SK-N-SH treated with all-trans-retinoic acid at 6 μM for 48 hours (cell line): ENCODE data around the gene HOXC5.

ENCODE experiments used
- ATAC-seq: fragments of 200-7000 bp; cut with Tn5 transposase; 3 replicates; pipeline ENCODE4 v1.9.1; 2020; ENCODE audit warnings: mild to moderate bottlenecking, moderate library complexity
- ARNTL ChIP-seq: fragments of 450-650 bp; formaldehyde crosslinking; IDR thresholded peaks from 2 replicates; pipeline ENCODE4 v1.5.0; 2020; ENCODE audit warnings: low read depth, mild to moderate bottlenecking, moderate library complexity, borderline replicate concordance
- BACH2 ChIP-seq: fragments of 250-450 bp; sonication (Bioruptor Pico); IDR thresholded peaks from 2 replicates; pipeline ENCODE4 v1.9.0; 2021; ENCODE audit warnings: mild to moderate bottlenecking, borderline replicate concordance
- ESRRG ChIP-seq: fragments of 250-450 bp; sonication (Bioruptor Pico); IDR thresholded peaks from 2 replicates; pipeline ENCODE4 v1.6.1; 2021; ENCODE audit warnings: mild to moderate bottlenecking
- GLIS3 ChIP-seq: fragments of 250-450 bp; sonication (Bioruptor Pico); IDR thresholded peaks from 2 replicates; pipeline ENCODE4 v1.5.0; 2020; ENCODE audit warnings: mild to moderate bottlenecking, moderate library complexity
- ISL1 ChIP-seq: fragments of 250-450 bp; sonication (Bioruptor Pico); IDR thresholded peaks from 2 replicates; pipeline ENCODE4 v2.1.2; 2022; ENCODE audit warnings: mild to moderate bottlenecking, moderate library complexity
- OSR1 ChIP-seq: fragments of 250-450 bp; sonication (Bioruptor Pico); IDR thresholded peaks from 2 replicates; pipeline ENCODE4 v1.8.0; 2022; ENCODE audit warnings: moderate library complexity, mild to moderate bottlenecking, inconsistent platforms
- PPARA ChIP-seq: fragments of 250-450 bp; sonication (Bioruptor Pico); IDR thresholded peaks from 2 replicates; pipeline ENCODE4 v1.5.0; 2020; ENCODE audit warnings: mild to moderate bottlenecking, borderline replicate concordance
- SNAI2 ChIP-seq: fragments of 250-450 bp; sonication (Bioruptor Pico); IDR thresholded peaks from 2 replicates; pipeline ENCODE4 v1.5.0; 2020; ENCODE audit warnings: mild to moderate bottlenecking, moderate library complexity
- TCF4 ChIP-seq: fragments of 250-450 bp; sonication (Bioruptor Pico); IDR thresholded peaks from 2 replicates; pipeline ENCODE4 v1.8.0; 2021; ENCODE audit warnings: mild to moderate bottlenecking, moderate library complexity, borderline replicate concordance
- TOX ChIP-seq: fragments of 250-450 bp; sonication (Bioruptor Pico); IDR thresholded peaks from 2 replicates; pipeline ENCODE4 v1.8.0; 2021; ENCODE audit warnings: mild to moderate bottlenecking, moderate library complexity, borderline replicate concordance
- TSHZ2 ChIP-seq: fragments of 250-450 bp; sonication (Bioruptor Pico); IDR thresholded peaks from 2 replicates; pipeline ENCODE4 v1.5.0; 2020; ENCODE audit warnings: mild to moderate bottlenecking, moderate library complexity
- ZC3H10 ChIP-seq: fragments of 250-450 bp; sonication (Bioruptor Pico); IDR thresholded peaks from 2 replicates; pipeline ENCODE4 v1.5.1; 2021; ENCODE audit warnings: mild to moderate bottlenecking, moderate library complexity
- ZFP3 ChIP-seq: fragments of 250-450 bp; sonication (Bioruptor Pico); IDR thresholded peaks from 2 replicates; pipeline ENCODE4 v1.5.0; 2020; ENCODE audit warnings: mild to moderate bottlenecking, moderate library complexity
- ZFP30 ChIP-seq: fragments of 450-650 bp; formaldehyde crosslinking; IDR thresholded peaks from 2 replicates; pipeline ENCODE4 v1.5.0; 2022; ENCODE audit warnings: mild to moderate bottlenecking, moderate library complexity
- ZNF565 ChIP-seq: fragments of 450-650 bp; formaldehyde crosslinking; conservative IDR thresholded peaks from 2 replicates; pipeline ENCODE4 v1.5.0; 2020; ENCODE audit warnings: low read depth, mild to moderate bottlenecking, moderate library complexity
- ZNF70 ChIP-seq: fragments of 450-650 bp; formaldehyde crosslinking; IDR thresholded peaks from 2 replicates; pipeline ENCODE4 v1.5.0; 2020; ENCODE audit warnings: mild to moderate bottlenecking, moderate library complexity
- ZNF8 ChIP-seq: fragments of 450-650 bp; formaldehyde crosslinking; IDR thresholded peaks from 2 replicates; pipeline ENCODE4 v1.5.0; 2020; ENCODE audit warnings: mild to moderate bottlenecking, moderate library complexity
- TF ChIP-seq, protein P1 (sequence below): fragments of 250-450 bp; sonication (Bioruptor Pico); IDR thresholded peaks from 2 replicates; pipeline ENCODE4 v1.5.1; 2021; ENCODE audit warnings: mild to moderate bottlenecking, moderate library complexity
- TF ChIP-seq, protein P2 (sequence below): fragments of 250-450 bp; sonication (Bioruptor Pico); IDR thresholded peaks from 2 replicates; pipeline ENCODE4 v1.8.0; 2020; ENCODE audit warnings: mild to moderate bottlenecking, moderate library complexity, borderline replicate concordance

Gene HOXC5

DNA sequence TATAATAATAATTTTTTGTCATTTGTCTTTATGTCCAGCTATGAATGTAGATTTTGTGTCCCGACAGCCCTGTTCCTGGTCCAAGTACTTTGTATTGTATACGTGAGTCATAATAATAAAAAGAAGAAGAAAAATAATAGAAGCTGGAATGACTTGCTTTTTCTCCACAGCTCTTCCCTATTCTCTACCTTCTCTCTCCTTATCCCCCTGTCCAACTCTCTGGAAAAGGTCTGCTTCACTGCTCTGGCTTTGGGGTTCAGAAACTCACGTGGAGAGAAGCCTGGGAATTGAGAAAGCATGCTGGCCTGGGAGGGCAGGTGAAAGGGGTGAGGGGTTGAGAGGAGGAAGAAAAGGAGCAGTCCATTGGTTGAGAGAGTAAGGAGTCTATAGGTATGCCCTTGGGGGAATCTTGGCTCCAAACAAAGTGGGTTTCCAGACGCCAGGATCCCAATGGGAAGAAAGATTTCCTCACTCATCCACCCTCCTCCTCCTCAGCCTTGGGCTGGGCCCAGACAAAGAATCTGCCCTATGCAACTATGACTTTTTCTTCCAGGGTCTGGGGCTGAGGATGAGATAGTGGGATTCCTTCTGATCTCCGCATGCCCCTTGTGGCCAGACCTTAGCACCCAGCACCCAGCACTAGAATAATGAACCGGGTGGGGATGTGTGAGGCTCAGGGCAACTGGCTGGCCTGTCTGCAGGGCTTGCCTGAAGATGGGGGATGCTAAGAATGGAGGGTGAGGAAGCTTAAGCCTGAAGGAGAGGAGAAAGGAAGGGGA is 20.0 kb upstream of the HOXC5 start:
- TF ChIP-seq ARNTL (CRISPR knock-in tag) (no peak), ZC3H10 (no peak), ZNF70 (CRISPR knock-in tag) (no peak), TOX (no peak), TSHZ2 (no peak), ZNF8 (CRISPR knock-in tag) (no peak), ESRRG (no peak), PPARA (CRISPR knock-in tag) (no peak)
- no peak for ATAC-seq

- TF ChIP-seq TSHZ2 (no peak), ISL1 (no peak), ZFP3 (CRISPR knock-in tag) (no peak), BACH2 (CRISPR knock-in tag) (no peak), GLIS3 (CRISPR knock-in tag) (no peak), TCF4 (CRISPR knock-in tag) (no peak), ZNF8 (CRISPR knock-in tag) (no peak), ESRRG (no peak), SNAI2 (no peak), ZNF565 (CRISPR knock-in tag) (no peak), ZFP30 (CRISPR knock-in tag) (no peak)
- TF ChIP-seq, protein P1, sequence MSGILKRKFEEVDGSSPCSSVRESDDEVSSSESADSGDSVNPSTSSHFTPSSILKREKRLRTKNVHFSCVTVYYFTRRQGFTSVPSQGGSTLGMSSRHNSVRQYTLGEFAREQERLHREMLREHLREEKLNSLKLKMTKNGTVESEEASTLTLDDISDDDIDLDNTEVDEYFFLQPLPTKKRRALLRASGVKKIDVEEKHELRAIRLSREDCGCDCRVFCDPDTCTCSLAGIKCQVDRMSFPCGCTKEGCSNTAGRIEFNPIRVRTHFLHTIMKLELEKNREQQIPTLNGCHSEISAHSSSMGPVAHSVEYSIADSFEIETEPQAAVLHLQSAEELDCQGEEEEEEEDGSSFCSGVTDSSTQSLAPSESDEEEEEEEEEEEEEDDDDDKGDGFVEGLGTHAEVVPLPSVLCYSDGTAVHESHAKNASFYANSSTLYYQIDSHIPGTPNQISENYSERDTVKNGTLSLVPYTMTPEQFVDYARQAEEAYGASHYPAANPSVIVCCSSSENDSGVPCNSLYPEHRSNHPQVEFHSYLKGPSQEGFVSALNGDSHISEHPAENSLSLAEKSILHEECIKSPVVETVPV (CRISPR knock-in tag), result no peak
- TF ChIP-seq, protein P2, sequence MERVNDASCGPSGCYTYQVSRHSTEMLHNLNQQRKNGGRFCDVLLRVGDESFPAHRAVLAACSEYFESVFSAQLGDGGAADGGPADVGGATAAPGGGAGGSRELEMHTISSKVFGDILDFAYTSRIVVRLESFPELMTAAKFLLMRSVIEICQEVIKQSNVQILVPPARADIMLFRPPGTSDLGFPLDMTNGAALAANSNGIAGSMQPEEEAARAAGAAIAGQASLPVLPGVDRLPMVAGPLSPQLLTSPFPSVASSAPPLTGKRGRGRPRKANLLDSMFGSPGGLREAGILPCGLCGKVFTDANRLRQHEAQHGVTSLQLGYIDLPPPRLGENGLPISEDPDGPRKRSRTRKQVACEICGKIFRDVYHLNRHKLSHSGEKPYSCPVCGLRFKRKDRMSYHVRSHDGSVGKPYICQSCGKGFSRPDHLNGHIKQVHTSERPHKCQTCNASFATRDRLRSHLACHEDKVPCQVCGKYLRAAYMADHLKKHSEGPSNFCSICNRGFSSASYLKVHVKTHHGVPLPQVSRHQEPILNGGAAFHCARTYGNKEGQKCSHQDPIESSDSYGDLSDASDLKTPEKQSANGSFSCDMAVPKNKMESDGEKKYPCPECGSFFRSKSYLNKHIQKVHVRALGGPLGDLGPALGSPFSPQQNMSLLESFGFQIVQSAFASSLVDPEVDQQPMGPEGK (CRISPR knock-in tag), result no peak
- no peak for ATAC-seq
Observed at GRCh38 chr12:54014377-54015017, 18.4 kb upstream of the HOXC5 start.

DNA sequence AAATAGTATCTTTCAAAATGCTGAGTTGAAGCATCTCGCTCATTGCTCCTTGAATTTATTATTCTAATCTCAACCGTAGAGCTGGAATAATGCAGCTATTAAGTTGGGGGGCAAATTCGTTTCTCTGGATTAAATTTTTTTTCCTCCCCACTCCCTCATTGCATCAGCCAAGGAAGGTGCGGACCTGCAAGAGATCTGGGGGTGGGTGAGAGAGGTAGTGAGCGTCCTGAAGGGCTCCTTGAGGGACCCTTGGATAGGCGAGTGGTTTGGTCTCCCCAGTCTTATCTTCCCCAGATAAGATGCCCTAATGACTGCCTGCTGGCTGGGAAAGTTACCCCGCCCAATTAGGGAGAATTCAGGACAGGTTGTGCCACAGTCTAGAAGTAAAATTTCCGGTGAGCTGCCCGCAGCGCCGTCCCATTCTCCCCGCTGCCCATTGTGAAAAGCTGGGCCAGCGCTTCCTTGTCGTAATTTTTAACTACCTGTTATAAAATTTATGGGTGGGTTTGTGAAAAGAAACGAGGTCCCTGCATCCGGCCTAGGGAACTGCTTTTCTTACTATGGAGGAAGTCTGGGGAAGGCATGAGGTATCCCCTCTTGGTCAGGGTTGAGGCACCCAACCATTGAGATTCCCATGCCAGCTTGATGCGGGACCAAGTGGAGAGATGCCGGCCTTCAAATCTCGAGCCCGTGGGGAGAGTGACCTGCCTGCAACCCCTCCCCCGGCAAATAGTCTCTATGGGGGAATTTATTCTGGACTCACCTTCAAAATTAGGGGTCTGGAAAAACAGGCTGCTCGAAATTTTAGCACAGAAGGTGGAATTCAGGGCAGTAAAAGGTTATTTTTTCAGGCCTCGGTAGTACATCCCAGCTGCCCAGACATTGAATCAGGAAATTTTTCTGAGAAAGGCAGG is 17.6 kb upstream of the HOXC5 start:
- no peak for TF ChIP-seq OSR1 (CRISPR knock-in tag)
- TF ChIP-seq ZFP3 (CRISPR knock-in tag), result no peak
- no peak for TF ChIP-seq ZNF70 (CRISPR knock-in tag)
- no peak for TF ChIP-seq TCF4 (CRISPR knock-in tag)
- no peak for TF ChIP-seq TSHZ2
- no peak for TF ChIP-seq ARNTL (CRISPR knock-in tag)
- TF ChIP-seq ZFP30 (CRISPR knock-in tag), result no peak
- no peak for TF ChIP-seq ISL1
- TF ChIP-seq, protein P1 (CRISPR knock-in tag), result no peak
- TF ChIP-seq, all 23 proteins: peak for 0
- ATAC-seq, result no peak
